ENCODE data around the gene AMDHD2.

Gene AMDHD2

GRCh38 chr16:2499890-2500429 lies 20.2 kb upstream of the AMDHD2 start:
- no peak for DNase-seq (ENCODE audit: low read depth in 2 of 2)

DNA sequence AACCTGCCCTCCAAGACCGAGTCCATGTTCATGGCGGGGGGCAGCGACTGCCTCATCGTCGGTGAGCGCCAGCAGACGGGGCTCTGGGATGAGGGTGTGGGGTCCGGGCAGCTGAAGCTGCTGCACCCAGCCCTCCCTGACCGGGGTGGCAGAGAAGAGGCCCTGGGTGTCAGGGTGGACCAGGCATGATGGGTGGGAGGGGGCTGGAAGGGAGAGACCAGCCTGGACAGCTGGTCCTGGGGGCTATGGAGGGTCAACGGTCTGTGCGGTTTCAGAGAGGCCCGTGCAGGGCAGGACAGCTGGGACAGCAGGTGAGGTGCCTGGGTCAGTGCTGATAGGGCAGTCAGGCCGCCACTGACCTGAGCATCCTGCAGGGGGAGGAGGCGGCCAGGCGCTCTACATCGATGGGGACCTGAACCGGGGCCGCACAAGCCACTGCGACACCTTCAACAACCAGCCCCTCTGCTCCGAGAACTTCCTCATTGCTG lies 19.7 kb upstream of the AMDHD2 start:
- DNase-seq (ENCODE audit: low read depth in 2 of 2): no peak

DNA sequence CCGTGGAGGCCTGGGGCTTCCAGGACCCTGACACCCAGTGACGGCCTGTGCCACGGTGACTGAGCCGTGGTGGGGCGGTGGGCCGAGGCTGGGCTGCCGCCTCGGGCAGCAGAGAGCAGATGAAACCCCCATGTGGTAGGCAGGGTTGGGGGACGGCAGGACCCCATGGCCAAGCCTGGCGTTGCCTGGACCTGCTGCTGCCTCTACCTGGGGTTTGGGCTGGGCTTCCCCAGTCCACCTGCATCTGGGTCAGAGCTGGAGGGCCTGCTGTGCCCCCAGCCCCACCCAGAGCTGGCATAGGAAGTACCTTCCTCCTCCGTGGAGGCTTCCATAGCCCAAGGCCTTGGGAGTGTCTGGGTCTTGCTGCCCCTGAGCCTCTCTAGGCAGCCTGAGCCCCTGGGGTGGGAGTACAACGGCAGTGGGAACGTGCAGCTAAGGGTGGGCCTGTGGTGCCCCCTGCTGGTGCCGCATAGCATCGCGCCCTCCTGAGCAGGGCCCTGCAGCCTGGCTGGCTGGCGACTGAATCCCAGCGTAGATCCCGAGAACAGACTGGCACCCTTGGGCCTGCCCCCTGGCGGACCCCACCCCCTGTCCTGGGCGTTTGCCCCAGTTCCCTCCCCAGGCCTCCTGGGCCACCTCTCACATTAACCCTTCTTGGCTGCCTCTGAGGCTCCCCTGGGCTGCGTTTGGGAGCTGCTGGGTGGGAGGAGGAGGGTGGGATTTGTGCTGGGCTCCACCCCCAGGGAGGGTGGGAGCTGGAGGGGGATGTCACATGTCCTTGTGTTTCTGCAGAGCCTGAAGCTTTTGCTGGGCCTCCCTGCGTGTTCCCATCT lies 19.0 kb upstream of the AMDHD2 start:
- DNase-seq (ENCODE audit: low read depth in 2 of 2): peak; percentile 58 to 60

DNA sequence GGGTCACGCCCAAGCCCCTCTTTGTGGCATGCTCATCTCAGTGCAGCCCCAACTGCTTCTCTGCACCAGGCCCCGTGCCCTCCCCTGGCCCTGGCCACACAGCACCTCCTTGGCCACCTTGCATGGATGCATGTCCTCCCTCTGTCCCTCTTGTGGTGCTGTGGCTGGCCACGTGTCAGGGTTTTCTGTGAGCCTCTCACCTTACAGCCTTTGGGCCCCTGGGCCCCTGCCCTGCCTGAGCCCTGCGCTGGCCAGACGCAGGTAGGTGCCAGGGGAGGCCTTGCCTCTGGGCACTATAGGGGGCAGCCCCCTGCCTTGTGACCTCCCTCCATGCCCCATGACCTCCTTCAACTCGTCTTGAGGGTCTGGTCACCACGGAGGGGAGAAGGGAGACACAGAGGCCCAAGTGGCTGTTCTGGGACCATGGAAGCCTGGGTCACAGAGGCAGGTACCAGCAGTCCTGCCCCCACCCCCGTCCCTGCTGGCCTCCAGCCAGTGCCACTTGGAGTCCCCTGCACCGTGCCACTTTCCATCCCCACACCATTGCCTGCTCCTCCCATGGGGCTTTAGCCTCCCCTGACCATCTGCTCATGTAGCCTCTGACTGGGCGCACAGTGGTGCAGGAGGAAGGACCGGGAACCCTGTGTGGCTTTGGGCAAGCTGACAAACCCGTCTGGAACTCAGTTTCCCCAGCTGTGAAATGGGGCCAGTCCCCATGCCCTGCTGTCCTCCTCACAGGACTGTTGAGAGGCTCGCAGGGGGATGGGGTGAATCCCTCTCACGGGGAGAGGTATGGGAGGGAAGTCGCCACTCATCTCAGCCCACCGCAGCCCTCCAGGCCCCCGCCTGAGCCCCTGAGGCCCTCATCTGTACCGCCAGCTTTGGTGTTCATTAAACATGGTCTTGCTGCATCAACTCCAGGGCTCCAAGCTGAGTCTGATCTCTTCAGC lies 17.9 kb upstream of the AMDHD2 start:
- DNase-seq (ENCODE audit: low read depth in 2 of 2): no peak

- no peak for DNase-seq (ENCODE audit: low read depth in 2 of 2)
Observed at GRCh38 chr16:2505695-2506094, 14.5 kb upstream of the AMDHD2 start.

GRCh38 chr16:2507052-2507659 lies 13.0 kb upstream of the AMDHD2 start:
- DNase-seq (ENCODE audit: low read depth in 2 of 2): no peak

GRCh38 chr16:2507665-2508064 lies 12.5 kb upstream of the AMDHD2 start:
- no peak for DNase-seq (ENCODE audit: low read depth in 2 of 2)

- no peak for DNase-seq (ENCODE audit: low read depth in 2 of 2)
Observed at GRCh38 chr16:2508722-2509400, 11.3 kb upstream of the AMDHD2 start.

DNA sequence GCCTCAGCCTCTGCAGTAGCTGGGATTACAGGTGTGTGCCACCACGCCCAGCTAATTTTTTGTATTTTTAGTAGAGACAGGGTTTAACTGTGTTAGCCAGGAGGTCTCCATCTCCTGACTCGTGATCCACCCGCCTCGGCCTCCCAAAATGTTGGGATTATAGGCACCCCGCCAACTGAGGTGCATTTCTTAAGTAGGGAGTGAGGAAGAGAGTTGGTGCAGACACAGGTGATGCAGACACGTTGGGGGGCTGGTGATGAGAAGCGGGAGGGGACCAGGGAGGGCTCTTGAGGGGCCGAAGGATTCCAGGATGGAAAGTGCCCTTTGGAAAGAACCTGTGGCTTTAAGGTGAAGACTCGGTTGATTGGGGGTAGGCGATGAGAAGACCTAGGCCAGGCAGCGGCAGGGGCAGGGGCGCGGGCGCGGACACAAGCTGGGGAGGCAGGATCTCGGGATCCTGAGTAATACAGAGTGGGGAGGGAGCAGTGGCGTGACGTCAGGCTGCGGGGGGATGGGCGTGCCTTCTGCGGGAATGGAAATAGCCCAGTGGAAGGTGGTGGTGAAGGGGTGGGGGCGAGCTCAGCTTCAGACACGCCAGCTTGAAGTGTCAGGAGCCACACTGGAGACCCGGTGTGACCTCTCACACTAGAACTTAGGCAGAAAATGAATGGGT lies 8.9 kb upstream of the AMDHD2 start:
- DNase-seq (ENCODE audit: low read depth in 2 of 2): no peak

GRCh38 chr16:2511996-2512734 lies 8.0 kb upstream of the AMDHD2 start:
- DNase-seq (ENCODE audit: low read depth in 2 of 2): no peak

DNA sequence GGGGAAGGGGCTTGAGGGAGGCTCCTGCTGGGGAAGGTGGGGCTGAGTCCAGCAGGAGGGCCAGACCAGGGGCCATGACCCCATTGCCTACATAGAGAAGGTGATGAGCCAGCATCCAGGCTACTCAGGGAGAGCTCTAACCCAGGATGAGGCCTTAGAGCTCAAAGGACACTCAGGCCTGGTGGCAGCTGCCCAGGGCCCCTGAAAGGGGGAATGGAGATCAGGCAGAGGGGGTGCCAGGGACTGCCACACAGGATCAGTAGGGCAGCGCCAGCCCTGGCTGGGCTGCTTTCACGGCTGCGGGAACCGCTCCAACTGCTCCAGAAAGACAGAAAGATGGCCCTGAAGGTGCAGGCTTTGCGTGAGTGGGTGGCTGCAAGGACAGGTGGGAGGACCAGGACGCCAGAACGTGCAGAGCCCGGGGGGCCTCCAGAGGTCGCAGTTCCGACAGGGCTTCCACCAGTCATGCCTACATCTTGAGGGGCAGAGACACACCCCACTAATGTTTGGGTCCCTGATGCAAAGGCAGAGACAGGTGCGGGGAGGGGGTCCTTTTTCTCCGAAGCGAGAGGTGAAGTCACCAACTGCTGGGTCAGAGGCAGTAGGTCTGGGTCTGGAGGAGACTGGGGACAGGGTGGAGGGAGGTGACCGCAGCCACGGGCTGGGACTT lies 7.3 kb upstream of the AMDHD2 start:
- no peak for DNase-seq (ENCODE audit: low read depth in 2 of 2)

- peak; percentile 81 to 83 for DNase-seq (ENCODE audit: low read depth in 2 of 2)
Observed at GRCh38 chr16:2513405-2514332, 6.5 kb upstream of the AMDHD2 start, which contains the start of gene ATP6V0C. Gene ATP6V0C (plus strand): TSS chr16:2513952. CDS start chr16:2514104, 152 bp downstream.

DNA sequence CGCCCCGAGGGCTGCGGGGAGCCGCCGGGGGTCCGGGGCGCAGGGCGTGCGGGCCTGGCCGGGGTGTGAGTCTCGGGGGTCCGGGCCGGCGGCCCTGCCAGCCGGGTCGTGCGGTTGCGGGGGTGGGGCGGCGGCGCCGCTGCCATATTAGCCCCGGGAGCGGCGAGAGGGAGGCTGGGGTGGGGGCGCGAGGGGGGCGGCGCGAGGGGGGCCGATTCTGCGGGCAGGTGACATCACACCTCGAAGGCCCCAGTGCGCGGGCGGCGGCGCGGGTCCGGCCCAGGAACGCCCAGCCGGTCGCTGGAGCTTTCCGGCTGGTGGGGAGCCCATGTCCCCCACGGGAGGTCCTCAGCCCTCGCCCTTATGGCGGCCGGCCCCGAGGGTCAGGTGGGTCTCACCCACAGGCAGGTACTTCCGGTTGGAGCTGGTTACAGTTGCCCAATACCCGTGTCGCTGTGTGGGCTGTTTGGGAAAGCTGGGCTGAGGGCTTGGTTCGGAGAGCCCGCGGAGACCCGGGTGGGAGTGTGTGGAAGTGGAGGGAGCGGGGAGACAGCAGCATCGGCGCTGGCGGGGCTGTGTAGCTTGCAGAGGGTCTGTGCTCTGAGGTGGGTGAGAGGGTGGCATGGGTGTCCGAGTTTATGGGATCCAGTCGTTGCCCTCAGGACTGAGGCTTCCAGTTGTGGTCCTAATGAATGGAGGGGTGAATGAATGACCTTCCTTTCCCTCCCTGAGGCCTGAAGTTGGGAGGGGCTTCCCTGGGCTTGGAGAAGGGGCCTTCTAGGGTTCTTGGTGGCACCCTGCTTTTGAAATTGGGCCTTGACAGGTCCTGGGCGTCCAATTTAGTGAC lies 5.6 kb upstream of the AMDHD2 start:
- DNase-seq (ENCODE audit: low read depth in 2 of 2): no peak

DNA sequence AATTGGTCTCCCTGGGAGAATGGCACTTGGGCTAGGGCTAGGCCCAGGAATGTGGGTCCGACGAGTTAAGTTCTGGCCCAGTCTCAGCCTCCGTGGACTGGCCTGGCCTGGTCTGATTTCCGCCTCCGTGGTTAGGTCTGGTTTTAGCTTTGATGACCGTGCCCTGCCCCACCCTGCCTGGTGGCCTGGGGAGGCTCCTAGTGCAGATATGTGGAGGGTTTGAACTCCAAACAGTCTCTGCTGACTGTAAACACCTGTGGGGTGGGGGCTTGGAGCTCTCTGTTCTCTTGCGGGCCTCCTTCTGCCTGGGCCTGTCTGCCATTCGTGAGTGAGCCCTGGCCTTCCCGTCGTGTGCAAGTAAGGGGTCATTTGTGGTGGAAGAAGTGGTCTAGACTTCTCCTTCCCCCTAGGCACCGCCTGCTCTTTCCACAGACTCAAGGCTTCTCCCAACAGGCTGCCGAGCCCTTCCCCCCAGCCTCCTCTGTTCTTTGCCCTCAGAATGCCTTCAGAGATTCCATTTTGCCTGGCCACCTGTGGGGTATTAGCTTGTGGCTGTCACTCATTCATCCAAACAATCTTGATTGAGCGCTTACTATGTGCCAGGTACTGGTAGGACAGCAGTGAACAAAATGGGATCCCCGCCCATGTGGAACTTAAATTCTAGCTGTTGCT lies 4.9 kb upstream of the AMDHD2 start:
- DNase-seq (ENCODE audit: low read depth in 2 of 2): no peak

- no peak for DNase-seq (ENCODE audit: low read depth in 2 of 2)
Observed at GRCh38 chr16:2516391-2517240, 3.6 kb upstream of the AMDHD2 start.

All from stimulated activated CD8-positive, alpha-beta memory T cell treated with anti-CD3 and anti-CD28 coated beads, Interleukin-15, amount 100 ng/mL, for 48 hours (primary cell).